Dedifferentiated amniotic fluid mesenchymal stem cell (primary cell): Measurements from ENCODE around the gene ENO2.

ENCODE experiments used
- DNase-seq: peaks from one replicate; pipeline ENCODE4 v3.0.0-alpha.2; 2016; ENCODE audit errors: extremely low spot score

The ENO2 gene

DNA sequence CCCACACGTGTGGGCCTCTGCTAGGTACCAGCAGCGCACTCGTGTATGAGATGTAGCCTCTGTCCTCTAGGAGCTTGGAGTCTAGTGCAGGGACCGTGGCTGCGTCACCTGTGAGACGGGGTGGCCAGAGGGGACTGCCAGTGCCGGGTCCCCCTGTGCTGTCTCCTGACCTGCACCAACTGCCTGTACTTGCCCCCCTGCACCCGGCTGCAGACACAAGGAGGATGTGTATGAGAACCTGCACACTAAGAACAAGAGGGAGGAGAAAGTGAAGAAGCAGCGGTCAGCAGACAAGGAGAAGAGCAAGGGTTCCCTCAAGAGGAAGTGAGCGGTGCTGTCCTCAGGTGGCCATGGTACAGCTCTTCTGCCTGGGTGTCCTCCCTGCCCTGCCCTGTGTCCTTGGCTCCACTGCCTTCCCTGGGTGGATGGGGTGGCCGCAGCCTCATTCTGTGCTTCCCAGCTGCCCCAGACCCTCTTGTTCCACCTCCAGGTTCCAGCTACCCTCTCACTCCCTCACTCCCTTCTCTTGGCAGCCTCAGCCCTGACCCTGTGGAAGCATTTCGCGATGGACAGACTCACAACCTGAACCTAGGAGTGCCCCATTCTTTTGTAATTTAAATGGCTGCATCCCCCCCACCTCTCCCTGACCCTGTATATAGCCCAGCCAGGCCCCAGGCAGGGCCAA is 46.4 kb downstream of the ENO2 start:
- DNase-seq: no peak

DNA sequence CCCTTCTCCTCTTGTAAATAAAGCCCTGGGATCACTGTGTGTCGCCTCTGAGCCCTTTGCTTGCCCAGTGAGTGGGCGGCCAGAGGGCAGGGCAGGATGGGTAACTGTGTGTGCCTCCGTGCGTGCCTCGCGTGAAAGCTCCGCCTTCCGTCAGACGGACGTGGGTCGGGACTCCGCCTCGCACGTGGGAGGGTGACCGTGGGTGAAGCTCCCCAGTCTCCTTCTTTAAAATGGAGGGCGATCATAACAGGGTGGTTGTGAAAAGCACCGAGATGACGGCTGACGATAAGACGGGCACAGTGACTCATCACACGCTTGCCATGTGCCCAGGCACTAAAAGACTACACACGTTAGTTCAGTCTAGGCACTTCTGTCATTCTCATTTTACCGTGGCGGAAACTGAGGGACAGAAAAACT is 46.9 kb downstream of the ENO2 start:
- DNase-seq: no peak

DNA sequence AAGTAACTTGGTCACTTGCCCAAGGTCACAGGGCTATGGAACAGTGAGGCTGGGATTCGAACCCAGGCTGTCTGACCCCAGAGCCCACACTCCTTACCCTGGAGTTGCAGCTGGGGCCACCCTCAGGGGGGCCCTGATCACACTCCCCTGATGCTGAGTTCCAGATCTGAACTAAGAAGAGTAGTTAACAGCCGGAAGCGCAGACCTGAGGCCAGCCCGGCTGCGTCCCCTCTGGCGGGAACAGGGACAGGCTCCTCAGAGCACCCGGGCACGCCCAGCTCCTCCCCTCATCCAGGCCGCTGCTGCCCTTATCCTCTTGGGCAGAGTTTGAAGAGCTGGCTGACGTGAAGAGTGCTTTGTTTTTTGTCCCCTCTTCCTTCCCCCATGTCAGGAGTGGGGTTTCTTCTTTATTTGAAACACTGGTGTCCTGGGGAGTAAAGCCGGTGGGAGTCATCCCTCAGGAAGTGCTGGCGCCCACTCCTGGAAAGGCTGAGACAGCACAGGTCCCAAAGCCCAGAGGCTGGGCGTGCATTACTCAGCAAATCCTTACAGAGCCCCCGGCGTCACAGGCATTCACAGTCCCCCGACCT is 47.4 kb downstream of the ENO2 start:
- peak; percentile 36 for DNase-seq

DNA sequence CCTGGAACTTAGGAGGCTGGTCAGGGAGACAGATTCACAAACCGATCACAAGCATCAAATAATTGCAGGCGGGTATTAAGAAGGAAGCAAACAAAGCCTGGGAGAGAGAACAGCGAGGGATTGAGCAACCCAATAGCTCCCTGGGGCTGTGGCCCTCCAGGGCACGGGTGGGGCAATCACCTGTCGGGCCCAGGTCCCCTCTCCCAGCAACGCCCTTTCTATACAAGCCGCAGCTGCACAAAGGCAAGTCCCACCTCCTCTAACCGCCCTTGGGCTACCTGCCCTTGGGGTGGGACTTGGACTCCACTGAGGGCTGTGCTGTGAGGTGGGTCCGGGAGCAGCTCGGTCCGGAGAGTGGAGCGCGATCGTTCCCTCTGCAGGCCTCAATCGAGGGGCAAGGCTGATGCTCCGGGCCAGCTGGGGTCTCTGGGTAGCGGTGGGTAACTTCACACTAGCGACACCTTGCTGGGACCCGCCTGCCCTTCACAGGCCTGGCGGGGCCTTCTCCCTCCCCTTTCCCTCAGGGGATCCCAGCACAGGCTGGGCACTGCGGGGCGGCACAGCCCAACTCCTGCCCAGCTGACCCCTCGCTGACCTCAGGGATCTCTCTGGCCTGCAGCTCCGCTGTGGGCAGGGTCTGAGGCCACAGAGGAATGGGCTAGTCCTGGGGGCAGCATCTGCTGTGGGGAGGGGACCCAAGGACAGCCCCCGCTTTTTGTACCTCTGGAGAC is 48.1 kb downstream of the ENO2 start:
- no peak for DNase-seq

DNA sequence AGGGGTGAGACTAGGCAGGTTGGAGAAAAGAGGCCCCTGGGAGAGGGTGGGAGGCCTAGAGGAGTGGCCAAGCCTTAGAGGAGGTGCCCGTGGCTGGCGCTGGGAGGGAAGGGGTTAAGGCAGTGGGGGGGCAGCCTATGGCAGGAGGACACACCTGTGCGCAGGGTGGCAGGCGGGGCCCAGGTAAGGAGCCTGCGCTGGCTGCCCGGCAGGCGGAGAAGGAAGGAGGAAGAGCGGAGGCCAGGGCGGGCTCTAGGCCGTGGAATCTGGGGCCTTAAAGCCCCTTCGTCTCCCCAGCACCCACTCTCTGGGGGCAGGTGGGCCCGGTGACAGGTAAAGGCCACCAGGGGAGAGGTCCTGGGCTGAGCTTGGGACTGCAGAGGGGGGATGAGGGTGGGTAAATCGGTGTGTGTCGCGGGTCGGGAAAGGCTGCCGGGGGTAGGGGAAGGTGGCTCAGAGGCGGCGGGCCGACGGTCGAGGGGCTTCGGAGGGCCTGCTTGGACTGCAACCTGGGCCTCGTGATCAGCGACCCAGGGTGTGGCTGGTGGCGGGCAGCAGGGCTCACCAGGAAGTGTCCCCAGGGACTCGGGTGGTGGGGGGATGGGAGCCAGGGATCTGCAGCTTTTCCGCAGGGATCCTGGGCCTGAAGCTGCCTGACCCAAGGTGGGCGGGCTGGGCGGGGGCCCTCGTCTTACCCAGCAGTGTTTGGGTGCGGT is 48.8 kb downstream of the ENO2 start:
- no peak for DNase-seq

DNA sequence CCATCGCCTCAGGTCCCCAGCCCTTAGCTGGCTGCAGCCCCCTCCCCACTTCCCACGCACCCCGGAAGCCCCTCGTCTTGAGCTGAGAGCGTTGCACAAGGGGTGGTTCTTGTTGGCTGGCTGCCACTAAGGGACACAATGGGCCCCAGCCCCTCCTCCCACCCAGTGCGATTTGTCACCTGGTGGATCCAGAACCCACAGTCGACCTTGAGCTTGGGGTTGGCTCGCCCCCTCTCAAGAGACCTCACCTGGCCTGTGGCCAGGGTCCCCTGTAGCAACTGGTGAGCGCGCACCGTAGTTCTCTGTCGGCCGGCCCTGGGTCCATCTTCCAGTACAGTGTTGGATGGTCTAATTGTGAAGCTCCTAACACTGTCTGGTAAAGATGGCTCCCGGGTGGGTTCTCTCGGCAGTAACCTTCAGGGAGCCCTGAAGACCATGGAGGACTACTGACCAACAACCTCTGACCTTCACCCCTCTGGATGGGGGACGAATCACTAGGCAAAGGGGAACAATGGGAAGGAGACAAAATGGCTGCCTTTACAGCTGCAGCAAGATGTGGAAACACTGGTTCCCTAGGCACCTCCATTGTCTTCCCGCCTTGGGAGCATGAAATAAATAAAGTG is 49.5 kb downstream of the ENO2 start:
- no peak for DNase-seq

DNA sequence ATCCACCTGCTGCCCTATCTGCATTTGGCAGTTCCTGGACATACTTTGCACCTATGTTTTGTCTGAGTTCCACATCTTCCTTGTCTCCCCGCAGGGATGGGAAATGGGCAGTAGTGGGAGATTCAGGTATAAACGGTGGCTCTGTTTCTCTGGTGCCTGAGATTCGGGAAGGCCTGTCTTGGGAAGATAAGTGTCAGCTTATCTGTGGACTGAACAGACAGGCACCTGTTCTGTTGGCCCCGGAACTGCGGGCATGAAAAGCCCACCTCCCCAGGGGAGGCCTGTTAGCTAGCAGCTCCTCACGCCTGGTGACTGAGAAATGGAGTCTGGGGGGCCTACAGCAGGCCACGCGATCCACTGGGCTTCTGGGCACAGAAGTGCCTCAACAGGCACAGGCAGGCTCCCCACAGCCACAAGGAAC is 50.2 kb downstream of the ENO2 start:
- DNase-seq: no peak

DNA sequence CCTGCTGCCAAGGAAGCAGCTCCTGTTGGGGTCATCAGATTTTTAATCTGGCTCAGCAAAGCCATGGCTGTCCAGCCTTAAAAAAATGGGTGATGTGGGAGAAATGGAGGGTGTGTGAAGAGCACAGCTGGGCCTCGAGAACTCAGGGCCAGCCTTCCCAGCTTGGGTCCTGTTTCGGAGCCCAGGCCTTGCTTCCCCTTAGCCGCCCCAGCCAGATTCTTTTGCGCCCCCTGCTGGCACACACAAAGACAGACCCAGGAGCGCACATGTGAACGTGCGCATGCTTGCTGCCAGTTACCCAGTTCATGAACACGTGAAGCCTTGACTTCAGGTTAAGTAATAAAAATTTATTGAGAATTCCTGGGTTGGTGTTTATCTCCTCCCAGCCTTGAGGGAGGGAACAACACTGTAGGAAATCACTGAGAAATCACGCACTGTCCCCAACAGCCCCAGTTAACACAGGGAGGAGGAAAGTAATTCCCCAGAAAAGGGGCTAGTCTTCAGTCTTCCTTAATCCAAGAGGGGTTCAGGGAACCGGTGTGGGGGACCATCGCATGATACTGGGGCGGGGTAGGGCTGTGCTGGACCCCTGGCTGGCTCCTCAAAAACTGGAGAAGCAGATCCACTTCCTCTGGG is 50.8 kb downstream of the ENO2 start:
- DNase-seq: peak; percentile 72

DNA sequence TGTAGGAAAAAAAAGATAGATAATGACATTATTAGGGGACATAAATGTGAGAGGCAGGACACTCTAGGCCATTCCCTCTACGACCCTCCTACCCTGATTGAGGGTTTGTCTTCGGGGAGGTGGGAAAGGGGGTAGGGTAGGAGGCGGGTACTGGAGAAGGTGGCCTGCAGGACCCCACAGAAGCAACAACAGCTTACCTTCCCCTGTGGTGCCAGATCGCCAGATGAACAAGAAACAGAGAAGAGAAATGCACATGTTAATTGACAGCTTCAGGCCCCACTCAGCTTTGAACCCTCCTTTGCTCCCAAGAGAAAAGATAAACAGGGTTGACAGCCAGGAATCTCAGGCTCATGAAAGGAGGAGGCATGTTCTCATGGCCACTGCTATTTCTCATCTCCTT is 51.3 kb downstream of the ENO2 start:
- no peak for DNase-seq

DNA sequence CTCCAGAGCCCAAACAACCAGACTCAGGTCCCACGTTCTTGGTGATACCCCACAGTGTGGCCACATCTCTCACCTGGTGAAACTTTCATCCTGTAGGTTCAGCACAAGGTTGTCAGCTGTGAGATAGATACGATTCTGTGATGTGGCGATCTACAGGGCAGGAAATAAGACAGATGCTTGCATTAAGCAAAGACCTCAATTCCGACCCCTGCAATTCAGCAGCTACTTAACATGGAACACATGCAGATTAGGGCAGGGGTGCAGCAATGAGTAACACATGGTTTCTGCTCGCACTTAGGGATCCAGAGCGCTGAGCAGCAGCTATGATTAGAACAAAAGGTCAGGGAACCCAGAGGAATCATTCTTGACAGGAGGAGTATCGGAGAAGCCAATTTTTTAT is 52.0 kb downstream of the ENO2 start:
- no peak for DNase-seq

DNA sequence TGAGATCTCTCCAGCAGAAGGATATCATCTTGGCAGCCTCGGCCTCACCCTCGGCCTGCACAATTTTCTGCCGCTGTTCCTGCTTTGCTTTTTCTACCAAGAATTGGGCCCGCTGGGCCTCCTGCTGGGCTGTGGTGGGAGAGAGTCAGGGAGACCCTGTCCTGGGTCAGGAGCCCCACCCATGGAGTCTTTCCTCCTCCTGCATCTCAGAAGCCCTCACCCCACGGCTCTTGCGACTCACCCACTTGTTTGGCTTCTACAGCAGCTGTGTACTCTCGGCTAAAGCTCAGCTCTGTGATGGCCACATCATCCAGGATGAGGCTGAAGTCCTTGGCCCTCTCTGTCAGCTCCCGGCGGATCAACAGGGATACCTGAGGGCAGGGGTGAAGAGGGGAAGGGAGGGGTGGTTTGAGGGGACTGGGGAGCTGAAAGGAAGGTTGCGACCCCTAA is 53.3 kb downstream of the ENO2 start:
- no peak for DNase-seq

DNA sequence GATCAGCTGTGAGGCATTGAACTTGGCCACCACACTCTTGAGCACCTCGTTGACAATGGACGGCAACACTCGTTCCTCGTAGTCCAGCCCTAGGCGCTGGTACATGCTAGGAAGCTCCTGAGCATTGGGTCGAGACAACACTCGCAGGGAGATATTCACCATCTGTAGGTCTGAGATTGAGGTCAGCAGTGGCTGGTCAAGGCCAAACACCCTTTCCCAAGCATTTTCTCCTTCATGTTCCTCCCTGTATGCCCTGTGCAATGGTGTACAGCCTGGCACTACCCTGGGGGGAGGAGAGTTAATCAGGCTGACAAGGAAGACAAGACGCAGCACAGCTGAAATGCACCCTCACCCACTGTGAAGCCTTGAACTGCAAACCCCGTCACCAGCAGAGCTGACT is 54.0 kb downstream of the ENO2 start:
- no peak for DNase-seq

DNA sequence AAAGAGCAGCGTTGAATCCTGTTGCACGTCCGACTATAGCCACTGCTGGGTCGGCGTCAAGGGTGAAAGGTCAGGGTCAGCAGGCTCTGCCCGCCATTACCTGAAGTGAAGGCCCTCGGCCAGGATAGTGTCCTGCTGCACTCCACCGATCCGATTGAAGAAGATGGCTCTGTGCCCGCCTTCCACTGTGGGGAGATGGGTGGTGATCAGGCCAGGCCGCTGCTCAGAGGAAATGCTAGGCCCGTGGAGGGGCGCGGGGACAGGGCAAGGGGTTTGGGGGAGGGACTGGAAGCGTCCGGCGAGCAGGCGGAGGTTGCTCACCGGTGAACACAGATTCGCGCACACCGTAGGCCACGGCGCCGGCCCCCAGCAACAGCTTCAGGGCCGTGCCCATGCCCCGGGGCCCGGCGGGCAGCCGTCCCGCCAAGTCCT is 55.7 kb downstream of the ENO2 start:
- DNase-seq: no peak
